GM18499 (cell line): ENCODE data around the gene PRRC2B.

Source experiments
- ATAC-seq: cut with Tn5 transposase; IDR thresholded peaks from one replicate; pipeline ENCODE4 v1.9.1; 2021; ENCODE audit warnings: moderate number of reproducible peaks; ENCODE audit not compliant: insufficient read depth, unreplicated experiment

Gene PRRC2B

GRCh38 chr9:131482343-131483006 is 88.6 kb downstream of the PRRC2B start:
- ATAC-seq, result no peak

- ATAC-seq, result no peak
These were observed 89.6 kb downstream of the PRRC2B start for GRCh38 chr9:131483319-131484050.

GRCh38 chr9:131484051-131484445 is 90.2 kb downstream of the PRRC2B start:
- ATAC-seq, result no peak

GRCh38 chr9:131484560-131485185 is 90.8 kb downstream of the PRRC2B start:
- ATAC-seq, result no peak

GRCh38 chr9:131485206-131485605 is 91.3 kb downstream of the PRRC2B start:
- ATAC-seq, result no peak

- no peak for ATAC-seq
These were observed 92.0 kb downstream of the PRRC2B start for GRCh38 chr9:131485728-131486422.

GRCh38 chr9:131487001-131487400 is 93.1 kb downstream of the PRRC2B start:
- no peak for ATAC-seq

- ATAC-seq, result no peak
These were observed 93.7 kb downstream of the PRRC2B start for GRCh38 chr9:131487621-131488031.

- no peak for ATAC-seq
These were observed 96.6 kb downstream of the PRRC2B start for GRCh38 chr9:131490514-131490913.

GRCh38 chr9:131491001-131491710 is 97.3 kb downstream of the PRRC2B start:
- no peak for ATAC-seq

GRCh38 chr9:131492070-131492469 is 98.2 kb downstream of the PRRC2B start:
- ATAC-seq, result no peak

- ATAC-seq, result no peak
These were observed 100.5 kb downstream of the PRRC2B start for GRCh38 chr9:131494296-131494870.

- no peak for ATAC-seq
These were observed 101.9 kb downstream of the PRRC2B start for GRCh38 chr9:131495785-131496184.

- no peak for ATAC-seq
These were observed 103.0 kb downstream of the PRRC2B start for GRCh38 chr9:131496844-131497405.

GRCh38 chr9:131499254-131499767 is 105.4 kb downstream of the PRRC2B start:
- no peak for ATAC-seq

GRCh38 chr9:131500377-131500776 is 106.5 kb downstream of the PRRC2B start:
- no peak for ATAC-seq

- ATAC-seq, result no peak
These were observed 107.2 kb downstream of the PRRC2B start for GRCh38 chr9:131500939-131501541.

GRCh38 chr9:131502781-131503625 is 109.1 kb downstream of the PRRC2B start, which contains the start of gene POMT1:
POMT1 (plus strand) TSS chr9:131502918; CDS start chr9:131504219, 1,301 bp downstream.
- no peak for ATAC-seq
